ENCODE results near the gene FHIP2A.

GRCh38 chr10:114839901-114840300, 18.3 kb downstream of the FHIP2A start:
- TF ChIP-seq, protein P1, sequence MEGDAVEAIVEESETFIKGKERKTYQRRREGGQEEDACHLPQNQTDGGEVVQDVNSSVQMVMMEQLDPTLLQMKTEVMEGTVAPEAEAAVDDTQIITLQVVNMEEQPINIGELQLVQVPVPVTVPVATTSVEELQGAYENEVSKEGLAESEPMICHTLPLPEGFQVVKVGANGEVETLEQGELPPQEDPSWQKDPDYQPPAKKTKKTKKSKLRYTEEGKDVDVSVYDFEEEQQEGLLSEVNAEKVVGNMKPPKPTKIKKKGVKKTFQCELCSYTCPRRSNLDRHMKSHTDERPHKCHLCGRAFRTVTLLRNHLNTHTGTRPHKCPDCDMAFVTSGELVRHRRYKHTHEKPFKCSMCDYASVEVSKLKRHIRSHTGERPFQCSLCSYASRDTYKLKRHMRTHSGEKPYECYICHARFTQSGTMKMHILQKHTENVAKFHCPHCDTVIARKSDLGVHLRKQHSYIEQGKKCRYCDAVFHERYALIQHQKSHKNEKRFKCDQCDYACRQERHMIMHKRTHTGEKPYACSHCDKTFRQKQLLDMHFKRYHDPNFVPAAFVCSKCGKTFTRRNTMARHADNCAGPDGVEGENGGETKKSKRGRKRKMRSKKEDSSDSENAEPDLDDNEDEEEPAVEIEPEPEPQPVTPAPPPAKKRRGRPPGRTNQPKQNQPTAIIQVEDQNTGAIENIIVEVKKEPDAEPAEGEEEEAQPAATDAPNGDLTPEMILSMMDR (IDR thresholded peaks at IDR 0.05; ENCODE audit: low read depth, low read length, poor library complexity, severe bottlenecking) = no peak
- TF ChIP-seq EZH2phosphoT487 (IDR thresholded peaks at IDR 0.05; ENCODE audit: borderline replicate concordance, low read length) = no peak
